ENCODE data around the gene LRRTM4.

- TF ChIP-seq, protein P1, sequence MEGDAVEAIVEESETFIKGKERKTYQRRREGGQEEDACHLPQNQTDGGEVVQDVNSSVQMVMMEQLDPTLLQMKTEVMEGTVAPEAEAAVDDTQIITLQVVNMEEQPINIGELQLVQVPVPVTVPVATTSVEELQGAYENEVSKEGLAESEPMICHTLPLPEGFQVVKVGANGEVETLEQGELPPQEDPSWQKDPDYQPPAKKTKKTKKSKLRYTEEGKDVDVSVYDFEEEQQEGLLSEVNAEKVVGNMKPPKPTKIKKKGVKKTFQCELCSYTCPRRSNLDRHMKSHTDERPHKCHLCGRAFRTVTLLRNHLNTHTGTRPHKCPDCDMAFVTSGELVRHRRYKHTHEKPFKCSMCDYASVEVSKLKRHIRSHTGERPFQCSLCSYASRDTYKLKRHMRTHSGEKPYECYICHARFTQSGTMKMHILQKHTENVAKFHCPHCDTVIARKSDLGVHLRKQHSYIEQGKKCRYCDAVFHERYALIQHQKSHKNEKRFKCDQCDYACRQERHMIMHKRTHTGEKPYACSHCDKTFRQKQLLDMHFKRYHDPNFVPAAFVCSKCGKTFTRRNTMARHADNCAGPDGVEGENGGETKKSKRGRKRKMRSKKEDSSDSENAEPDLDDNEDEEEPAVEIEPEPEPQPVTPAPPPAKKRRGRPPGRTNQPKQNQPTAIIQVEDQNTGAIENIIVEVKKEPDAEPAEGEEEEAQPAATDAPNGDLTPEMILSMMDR (conservative IDR thresholded peaks at IDR 0.05 in 1 of 2, IDR thresholded peaks at IDR 0.05 in 1 of 2; ENCODE audit: extremely low read depth in 1 of 2, insufficient read depth in 1 of 2, low read depth in 1 of 2, low read length in 2 of 2): no peak
- TF ChIP-seq EZH2 (IDR thresholded peaks at IDR 0.05; ENCODE audit: borderline replicate concordance, low read length): no peak
Observed at GRCh38 chr2:76749858-76750257, 772.3 kb downstream of the LRRTM4 start.
